Small intestine (tissue), 7 donors: ENCODE measurements around the gene MEA1. TPM values are rescaled to one million over a fixed set of nuclear protein-coding genes. Genes with fewer than 3 reads are reported as not detected.
"Not testable (repeated sequence)": the region's sequence is repeated elsewhere in the genome, so short reads cannot be mapped to it uniquely, and the experiment has no call there.

Source experiments
- DNase-seq, 2 donors: peaks; one replicate each; pipeline versions ENCODE4 v3.0.0 to v3.0.0-alpha.2; 2013
- FAIRE-seq: peaks from 2 replicates; lab custom pipeline; 2012; peaks lifted over from hg19 to GRCh38; lab: Jason Lieb, UNC
- H3K27ac ChIP-seq, 3 donors: one replicate each; pipeline ENCODE4 v1.5.1; 2013; ENCODE audit warnings: low read length in 2 of 3, mild to moderate bottlenecking in 2 of 3, control low read depth in 1 of 3, inconsistent platforms in 1 of 3, low read depth in 1 of 3, moderate library complexity in 1 of 3
- H3K27me3 ChIP-seq, 3 donors: one replicate each; pipeline ENCODE4 v1.6.1; 2013; ENCODE audit warnings: low read length in 3 of 3, inconsistent platforms in 1 of 3; ENCODE audit not compliant: control insufficient read depth in 3 of 3, insufficient read depth in 3 of 3
- H3K36me3 ChIP-seq, 3 donors: one replicate each; pipeline ENCODE4 v1.6.1; 2013; ENCODE audit warnings: low read length in 3 of 3, inconsistent platforms in 1 of 3, low read depth in 1 of 3, mild to moderate bottlenecking in 1 of 3, moderate library complexity in 1 of 3; ENCODE audit not compliant: control insufficient read depth in 3 of 3, insufficient read depth in 2 of 3
- H3K4me1 ChIP-seq, 3 donors: one replicate each; pipeline ENCODE4 v1.6.1; 2013; ENCODE audit warnings: low read length in 2 of 3, inconsistent platforms in 1 of 3, low read depth in 1 of 3, mild to moderate bottlenecking in 1 of 3, moderate library complexity in 1 of 3; ENCODE audit not compliant: control insufficient read depth in 3 of 3, insufficient read depth in 2 of 3
- H3K4me3 ChIP-seq, 3 donors: one replicate each; pipeline ENCODE4 v1.5.1; 2013; ENCODE audit warnings: low read length in 3 of 3, control low read depth in 1 of 3, inconsistent platforms in 1 of 3, low read depth in 1 of 3, mild to moderate bottlenecking in 1 of 3, moderate library complexity in 1 of 3
- H3K9me3 ChIP-seq, 2 donors: one replicate each; pipeline ENCODE4 v1.6.1; 2013; ENCODE audit warnings: low read depth in 1 of 2, low read length in 1 of 2; ENCODE audit not compliant: control insufficient read depth in 2 of 2, insufficient read depth in 1 of 2
- WGBS, 3 donors: extraction: QIAGEN DNeasy Blood & Tissue Kit; methylation state at CpG; one replicate each; pipeline ENCODE4 v1.1.7; 2013; 5-methylcytosine and 5-hydroxymethylcytosine counted together
- polyA plus RNA-seq, 4 donors: library from polyadenylated mRNA; stranded (reverse) in 3 of 4; unstranded in 1 of 4; fragments of 200-250 nt in 3 of 4; fragments of 120-200 nt in 1 of 4; gene quantifications; one replicate each; pipeline versions ENCODE4 v1.2.1 to v1.2.3, GENCODE V29; 2013
- donor health status: healthy with polysubstance abuse.
- donor health status: control.
- donor health status: control.
- donor health status: Bipolar disorder and iron deficiency.
- donor health status: healthy.

The MEA1 gene
- polyA plus RNA-seq, 4 donors: 62.6 to 90.8 (median 74.8) TPM

DNA sequence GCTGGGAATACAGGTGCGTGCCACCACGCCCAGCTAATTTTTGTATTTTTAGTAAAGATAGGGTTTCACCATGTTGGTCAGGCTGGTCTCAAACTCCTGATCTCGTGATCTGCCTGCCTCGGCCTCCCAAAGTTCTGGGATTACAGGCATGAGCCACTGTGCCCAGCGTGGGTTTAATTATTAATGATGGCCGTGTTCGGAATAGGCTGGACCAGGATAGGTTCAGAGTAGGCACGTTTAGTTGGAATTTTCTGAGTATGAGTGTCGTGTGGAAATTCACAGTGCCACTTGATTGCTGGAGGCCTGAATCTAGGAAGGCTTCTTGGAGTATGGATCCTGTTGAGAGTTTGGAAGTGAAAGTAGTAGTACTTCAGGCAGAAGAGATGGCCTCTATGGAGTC lies 15.5 kb downstream of the MEA1 start:
- peaks cover 0 to 63% (median 2%) of the 10 kb centered on the region in 3 donors for H3K36me3 ChIP-seq
- not testable (repeated sequence) for H3K27me3 ChIP-seq, H3K4me3 ChIP-seq, H3K27ac ChIP-seq, H3K9me3 ChIP-seq, DNase-seq, H3K4me1 ChIP-seq, FAIRE-seq
- 77 to 88% (median 82%) methylated on average over 9 of the region's 9 CpGs for WGBS, 3 donors

DNA sequence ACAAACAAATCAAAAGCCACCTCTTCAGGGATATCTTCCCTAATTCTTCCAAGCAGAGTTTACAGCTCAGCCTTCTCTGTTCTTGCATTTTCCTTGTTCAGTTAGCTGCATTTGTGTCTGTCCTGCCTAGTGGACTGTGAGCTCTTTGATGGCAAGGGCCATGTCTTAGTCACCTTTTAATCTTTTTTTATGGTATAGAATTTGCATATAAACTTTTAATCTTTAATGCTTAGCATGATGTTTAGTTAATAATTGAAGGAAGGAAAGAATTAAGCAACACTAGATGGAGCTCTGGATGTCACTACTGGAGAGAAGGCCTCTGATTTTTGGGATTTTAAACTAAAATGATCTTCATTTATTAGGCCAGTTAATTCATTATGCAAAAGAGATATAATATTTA lies 17.2 kb downstream of the MEA1 start:
- Histone ChIP-seq H3K4me1 (peaks cover 0 to 7% (median 0%) of the 10 kb centered on the region in 3 donors), H3K4me3 (no peak overlapping the region), H3K27me3 (no peaks in the 10 kb centered on the region), H3K27ac (peak overlapping the region in 1 of 3 donors; percentile 39), H3K9me3 (no peaks in the 10 kb centered on the region), H3K36me3 (peaks cover 0 to 58% (median 2%) of the 10 kb centered on the region in 3 donors)
- DNase-seq (peak; percentile 73 to 92), FAIRE-seq (peak; percentile 74)

DNA sequence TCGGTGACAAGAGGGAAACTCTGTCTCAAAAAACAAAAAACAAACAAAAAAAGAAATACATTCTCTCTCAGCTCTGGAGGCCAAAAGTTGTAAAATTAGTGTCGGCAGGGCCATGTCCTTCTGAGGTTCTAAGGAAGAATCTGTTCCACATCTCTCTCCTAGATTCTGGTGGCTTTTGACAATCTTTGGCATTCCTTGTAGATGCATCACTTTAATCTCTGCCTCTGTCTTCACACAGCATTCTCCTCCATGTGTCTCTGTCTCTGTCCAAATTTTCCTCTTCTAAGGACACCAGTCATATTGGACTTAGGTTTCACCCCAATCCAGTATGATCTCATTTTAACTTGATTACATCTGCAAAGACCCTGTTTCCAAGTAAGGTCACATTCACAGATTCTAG lies 20.3 kb downstream of the MEA1 start:
- H3K9me3 ChIP-seq: no peaks in the 10 kb centered on the region
- no peak overlapping the region for H3K4me3 ChIP-seq
- peaks cover 0 to 33% (median 0%) of the 10 kb centered on the region in 3 donors for H3K4me1 ChIP-seq
- no peak for FAIRE-seq
- 81 to 92% (median 92%) methylated on average over 2 of the region's 2 CpGs for WGBS, 3 donors
- no peak for DNase-seq
- peaks cover 0 to 48% (median 3%) of the 10 kb centered on the region in 3 donors for H3K36me3 ChIP-seq
- H3K27ac ChIP-seq: no peak overlapping the region
- H3K27me3 ChIP-seq: no peaks in the 10 kb centered on the region

DNA sequence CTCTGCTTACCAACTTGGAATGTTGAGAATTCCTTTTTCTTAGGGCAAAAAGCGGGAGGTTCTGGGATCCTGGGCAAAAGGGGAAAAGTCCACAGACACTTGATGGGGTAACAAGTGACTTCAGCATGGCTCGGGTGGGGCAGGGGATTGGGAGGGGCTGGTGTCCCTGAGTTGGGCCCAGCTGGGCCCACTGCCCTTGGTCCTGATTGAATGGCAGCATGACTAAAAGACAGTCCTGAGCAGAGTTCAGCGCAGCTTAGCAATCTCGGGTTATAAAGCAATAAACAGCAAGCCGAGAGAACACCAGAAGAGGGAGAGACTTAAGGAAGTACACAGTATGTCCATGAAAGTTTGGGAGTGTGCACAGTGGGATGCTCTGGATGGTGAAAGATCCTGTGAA lies 23.8 kb downstream of the MEA1 start:
- Histone ChIP-seq H3K27me3 (no peaks in the 10 kb centered on the region), H3K4me1 (peaks cover 0 to 55% (median 4%) of the 10 kb centered on the region in 3 donors), H3K4me3 (no peak overlapping the region), H3K36me3 (peaks cover 0 to 50% (median 3%) of the 10 kb centered on the region in 3 donors), H3K9me3 (no peaks in the 10 kb centered on the region), H3K27ac (peak overlapping the region; percentile 62 to 80 (median 69))
- no peak for FAIRE-seq
- DNase-seq: peak; percentile 89 to 96
- 34 to 60% (median 41%) methylated on average over 5 of the region's 5 CpGs for WGBS, 3 donors

DNA sequence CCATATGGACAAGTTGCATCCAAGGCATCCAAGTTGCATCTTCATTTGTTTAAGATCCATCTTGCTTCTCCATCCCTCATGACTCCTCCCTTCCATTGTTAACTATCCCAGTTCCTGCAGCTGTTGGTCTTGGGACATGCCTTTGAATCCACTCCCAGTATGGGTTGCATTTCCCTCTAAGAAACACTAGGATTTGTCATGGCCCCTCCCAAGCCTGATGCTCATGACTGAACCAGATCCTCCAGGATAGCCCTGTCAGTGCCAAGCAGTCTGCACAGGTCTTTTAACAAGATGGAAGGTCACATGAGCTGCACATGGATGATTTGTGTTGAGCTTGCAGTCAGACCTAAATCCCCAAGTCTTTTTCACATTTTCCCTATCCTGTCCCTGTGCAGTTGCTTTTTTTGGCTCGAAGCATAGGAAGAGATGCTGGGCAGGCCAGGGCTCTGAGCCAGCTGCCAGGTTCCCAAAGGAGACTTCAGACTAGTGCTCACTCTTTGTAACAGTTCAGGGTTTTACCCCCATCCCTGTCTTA lies 25.2 kb downstream of the MEA1 start:
- Histone ChIP-seq H3K4me3 (no peak overlapping the region), H3K27me3 (no peaks in the 10 kb centered on the region), H3K36me3 (peaks cover 0 to 38% (median 3%) of the 10 kb centered on the region in 3 donors), H3K9me3 (no peaks in the 10 kb centered on the region), H3K4me1 (peaks cover 0 to 57% (median 4%) of the 10 kb centered on the region in 3 donors), H3K27ac (peak overlapping the region in 1 of 3 donors; percentile 80)
- WGBS, 3 donors: 59 to 86% (median 70%) methylated on average over 1 of the region's 1 CpG
- no peak for FAIRE-seq
- DNase-seq: no peak

DNA sequence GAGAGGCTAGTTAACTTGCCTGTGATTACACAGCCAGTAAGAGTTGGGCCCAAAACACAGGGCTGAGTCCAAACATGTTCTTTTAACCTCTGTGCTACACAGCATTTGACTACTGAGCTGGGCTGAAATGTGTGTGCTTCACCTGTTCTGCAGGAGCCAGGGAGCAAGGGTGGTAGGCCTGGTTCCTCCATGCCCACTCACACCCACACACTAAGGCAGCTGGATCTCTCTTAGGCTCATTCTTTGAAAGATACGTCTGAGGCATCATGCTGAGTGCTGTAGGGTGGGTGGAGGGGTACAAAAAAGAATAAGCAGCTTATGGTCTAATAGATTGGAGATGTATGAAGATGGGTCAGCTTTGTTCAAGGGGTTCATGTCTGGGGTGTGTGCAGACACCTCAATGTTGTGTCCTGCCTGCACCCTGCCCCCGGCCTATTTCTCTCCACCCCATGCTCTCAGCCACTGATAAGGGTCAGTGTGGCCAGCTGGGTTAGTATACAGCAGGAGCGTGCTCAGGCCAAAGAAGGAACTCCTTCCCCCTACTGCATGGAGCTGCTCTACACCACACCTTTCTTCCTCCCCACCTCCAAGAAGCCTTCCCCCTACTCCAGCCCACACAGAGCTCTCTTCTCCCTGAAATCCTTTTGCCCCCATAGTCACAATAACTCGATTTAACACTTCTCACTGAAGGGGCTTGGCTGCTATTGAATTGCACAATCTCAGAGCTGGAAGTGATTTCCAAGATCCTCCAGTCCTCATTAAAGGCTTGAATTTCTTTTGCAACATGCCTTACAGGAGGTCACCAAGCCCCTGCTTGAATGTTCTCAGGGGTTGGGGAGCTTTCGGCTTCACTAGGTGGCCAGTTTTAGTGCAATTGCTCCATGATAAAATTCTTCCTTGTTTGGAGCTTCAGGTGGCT lies 26.0 kb downstream of the MEA1 start:
- Histone ChIP-seq H3K4me1 (peaks cover 0 to 57% (median 4%) of the 10 kb centered on the region in 3 donors), H3K4me3 (no peak overlapping the region), H3K27ac (peak overlapping the region in 1 of 3 donors; percentile 50), H3K36me3 (peaks cover 0 to 34% (median 3%) of the 10 kb centered on the region in 3 donors), H3K27me3 (no peaks in the 10 kb centered on the region), H3K9me3 (no peaks in the 10 kb centered on the region)
- DNase-seq (no peak), FAIRE-seq (no peak)
- 75 to 82% (median 81%) methylated on average over 5 of the region's 5 CpGs for WGBS, 3 donors

DNA sequence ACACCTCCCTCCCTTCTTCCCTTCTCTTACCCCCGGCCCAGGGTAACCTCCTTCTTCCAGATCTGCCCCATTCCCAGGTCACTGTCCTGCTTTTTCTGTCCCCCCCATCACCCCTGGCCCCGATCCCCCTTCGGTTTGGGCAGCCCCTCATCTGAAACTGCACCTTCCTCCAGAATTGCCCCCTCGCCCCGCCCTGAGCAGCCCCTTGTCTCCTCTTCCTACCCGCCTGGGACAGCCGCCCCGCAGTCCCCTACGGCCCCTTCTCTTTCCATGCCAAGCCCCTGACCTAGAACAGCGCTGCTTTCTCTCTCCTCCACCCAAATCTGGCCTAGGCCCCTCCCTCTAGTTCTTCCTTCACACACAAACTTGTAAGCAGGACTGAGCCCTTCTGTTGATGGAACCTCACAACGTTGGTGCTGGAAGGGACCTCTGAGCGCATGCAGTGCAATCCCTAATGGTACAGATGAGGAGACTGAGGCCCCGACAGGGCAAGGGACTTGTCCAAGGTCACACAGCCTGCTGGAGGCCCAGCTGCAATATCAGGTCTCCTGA lies 28.7 kb downstream of the MEA1 start:
- no peak for FAIRE-seq
- Histone ChIP-seq H3K27me3 (no peaks in the 10 kb centered on the region), H3K36me3 (peaks cover 0 to 22% (median 3%) of the 10 kb centered on the region in 3 donors), H3K27ac (peak overlapping the region in 2 of 3 donors; percentile 75 to 77), H3K4me3 (peak overlapping the region; percentile 59 to 74 (median 73)), H3K4me1 (peaks cover 0 to 47% (median 4%) of the 10 kb centered on the region in 3 donors), H3K9me3 (no peaks in the 10 kb centered on the region)
- 5 to 11% (median 5%) methylated on average over 12 to 13 of the region's 13 CpGs for WGBS, 3 donors
- peak in 1 of 2 donors; percentile 33 for DNase-seq
